T-cell (primary cell): Measurements from ENCODE around the gene SRP68. TPM values are rescaled to one million over a fixed set of nuclear protein-coding genes. Genes with fewer than 3 reads are reported as not detected.

Source experiments
- ATAC-seq, 4 experiments: fragments of 200-7000 bp in 3 of 4; fragments of 150-1000 bp in 1 of 4; cut with Tn5 transposase; replicated peaks in 1 of 4; 1 replicate in 3 of 4; 2 replicates in 1 of 4; pipeline ENCODE4 v1.10.0; 2021; ENCODE audit warnings: moderate library complexity in 3 of 4, mild to moderate bottlenecking in 2 of 4, moderate number of reproducible peaks in 1 of 4
- CTCF ChIA-PET, 2 donors: fragments of 300-600 bp; sonication (Branson Sonifier 250); formaldehyde crosslinking; loops; one replicate each; lab custom pipeline; 2022; ENCODE audit warnings: antibody characterized with exemption in 2 of 2; lab: Charles Lee
- POLR2A ChIA-PET, 2 donors: fragments of 300-600 bp; sonication (Branson Sonifier 250); formaldehyde crosslinking; loops; one replicate each; lab custom pipeline; 2022; ENCODE audit warnings: antibody characterized with exemption in 2 of 2; lab: Charles Lee
- DNase-seq, 35 experiments: peaks; one replicate each; pipeline versions ENCODE4 v3.0.0 to v3.0.0-alpha.2; 2013 to 2023
- H3K27ac ChIP-seq: one replicate; pipeline ENCODE4 v1.5.1; 2013; ENCODE audit warnings: low read length
- H3K27me3 ChIP-seq, 2 experiments: replicated peaks in 1 of 2; 1 replicate in 1 of 2; 2 replicates in 1 of 2; pipeline versions ENCODE4 v1.6.1 to v1.7.0; 2013; ENCODE audit warnings: low read length in 1 of 2, mixed read lengths in 1 of 2; ENCODE audit not compliant: control insufficient read depth in 2 of 2, insufficient read depth in 2 of 2; ENCODE audit errors: extremely low read depth in 1 of 2
- H3K36me3 ChIP-seq, 2 donors: 1 replicate in 1 of 2; 2 replicates in 1 of 2; pipeline versions ENCODE4 v1.6.1 to v1.7.0; 2013; ENCODE audit warnings: low read length in 1 of 2; ENCODE audit not compliant: control insufficient read depth in 2 of 2, insufficient read depth in 1 of 2; ENCODE audit errors: extremely low read depth in 1 of 2
- H3K4me1 ChIP-seq, 2 experiments: 1 replicate in 1 of 2; 2 replicates in 1 of 2; pipeline versions ENCODE4 v1.6.1 to v1.7.0; 2013; ENCODE audit warnings: low read length in 2 of 2, mixed read lengths in 1 of 2; ENCODE audit not compliant: insufficient read depth in 2 of 2, control insufficient read depth in 1 of 2; ENCODE audit errors: extremely low read depth in 1 of 2
- H3K4me3 ChIP-seq, 2 donors: 1 replicate in 1 of 2; 2 replicates in 1 of 2; pipeline versions ENCODE4 v1.5.1 to v1.7.0; 2013; ENCODE audit warnings: mild to moderate bottlenecking in 2 of 2, low read length in 1 of 2, moderate library complexity in 1 of 2; ENCODE audit not compliant: control insufficient read depth in 1 of 2; ENCODE audit errors: extremely low read depth in 1 of 2
- H3K9me3 ChIP-seq: 2 replicates; pipeline ENCODE4 v1.7.0; 2013
- H3K27ac Mint-ChIP-seq, 2 donors: one replicate each; pipeline ENCODE4 v1.8.0; 2020 to 2021; ENCODE audit warnings: mild to moderate bottlenecking in 2 of 2, mixed read lengths in 2 of 2
- H3K27me3 Mint-ChIP-seq, 2 donors: one replicate each; pipeline ENCODE4 v1.8.0; 2021 to 2022; ENCODE audit warnings: mixed read lengths in 2 of 2
- H3K36me3 Mint-ChIP-seq: one replicate; pipeline ENCODE4 v1.8.0; 2021; ENCODE audit warnings: mixed read lengths
- H3K4me1 Mint-ChIP-seq, 3 donors: one replicate each; pipeline ENCODE4 v1.8.0; 2020 to 2022; ENCODE audit warnings: mixed read lengths in 3 of 3, mild to moderate bottlenecking in 1 of 3
- H3K4me3 Mint-ChIP-seq, 3 donors: one replicate each; pipeline ENCODE4 v1.8.0; 2020 to 2022; ENCODE audit warnings: mild to moderate bottlenecking in 3 of 3, mixed read lengths in 3 of 3, moderate library complexity in 3 of 3
- H3K9me3 Mint-ChIP-seq, 3 donors: one replicate each; pipeline ENCODE4 v1.8.0; 2020 to 2022; ENCODE audit warnings: mixed read lengths in 3 of 3
- WGBS: methylation state at CpG from one replicate; pipeline ENCODE4 v1.1.5; 2013; ENCODE audit warnings: missing lambda C conversion rate; ENCODE audit not compliant: insufficient coverage; 5-methylcytosine and 5-hydroxymethylcytosine counted together
- total RNA-seq, 35 experiments: library from RNA in 6 of 35; stranded (reverse) in 6 of 35; fragments of 120-200 nt in 1 of 35; gene quantifications; one replicate each; pipeline versions ENCODE4 v1.2.1 to v1.2.4 and lab custom pipeline; 2013 to 2026

The SRP68 gene
- total RNA-seq, 5 donors from 2014 or later (not counting 1 experiment from before 2014, with no cell fraction given), result 71.9 to 81.6 (median 78.9) TPM

GRCh38 chr17:76009969-76010661 is 62.2 kb downstream of the SRP68 start:
- H3K9me3 ChIP-seq, result no peaks in the 10 kb centered on the region
- peaks cover 7 to 15% (median 10%) of the 10 kb centered on the region in 3 donors for H3K4me1 Mint-ChIP-seq
- peaks cover 0 to 10% of the 10 kb centered on the region in 2 experiments for H3K27me3 ChIP-seq
- peaks cover 0 to 13% of the 10 kb centered on the region in 2 experiments for H3K4me1 ChIP-seq
- no peaks in the 10 kb centered on the region for H3K9me3 Mint-ChIP-seq
- H3K27me3 Mint-ChIP-seq, result no peaks in the 10 kb centered on the region
- no peak overlapping the region for H3K4me3 Mint-ChIP-seq
- no peaks in the 10 kb centered on the region for H3K36me3 ChIP-seq
- WGBS, result 77% methylated on average over 18 of the region's 21 CpGs
- no peak overlapping the region for H3K27ac Mint-ChIP-seq
- no peak overlapping the region for H3K27ac ChIP-seq
- POLR2A ChIA-PET, result no interaction called here
- no peaks in the 10 kb centered on the region for H3K36me3 Mint-ChIP-seq
- no peak for ATAC-seq
- no peak for DNase-seq
- H3K4me3 ChIP-seq, result no peak overlapping the region
- CTCF ChIA-PET, result interaction anchor here in 1 of 2 donors (0.6 to 1.8 kb wide), 2 partner anchors 8 to 21 kb away, joined by 3 to 5 read pairs; no protein-coding TSS in a partner anchor

- H3K4me3 Mint-ChIP-seq, result no peak overlapping the region
- no peak overlapping the region for H3K4me3 ChIP-seq
- CTCF ChIA-PET, result interaction anchor here in 1 of 2 donors (0.6 kb wide), 1 partner anchor 30 kb away, joined by 5 read pairs; no protein-coding TSS in a partner anchor
- H3K4me1 Mint-ChIP-seq, result peaks cover 7 to 15% (median 10%) of the 10 kb centered on the region in 3 donors
- WGBS, result 84% methylated on average over 20 of the region's 20 CpGs
- H3K27me3 ChIP-seq, result peaks cover 0 to 8% of the 10 kb centered on the region in 2 experiments
- no peak overlapping the region for H3K27ac ChIP-seq
- H3K9me3 Mint-ChIP-seq, result no peaks in the 10 kb centered on the region
- H3K36me3 ChIP-seq, result no peaks in the 10 kb centered on the region
- no peak overlapping the region for H3K27ac Mint-ChIP-seq
- no peak for DNase-seq
- peaks cover 0 to 9% of the 10 kb centered on the region in 2 experiments for H3K4me1 ChIP-seq
- H3K27me3 Mint-ChIP-seq, result no peaks in the 10 kb centered on the region
- ATAC-seq, result no peak
- no peaks in the 10 kb centered on the region for H3K9me3 ChIP-seq
- POLR2A ChIA-PET, result interaction anchor here in 1 of 2 donors (0.6 kb wide), 1 partner anchor 45 kb away, joined by 5 read pairs; no protein-coding TSS in a partner anchor
- H3K36me3 Mint-ChIP-seq, result no peaks in the 10 kb centered on the region
Measured at GRCh38 chr17:76009447-76009846, 62.9 kb downstream of the SRP68 start.

DNA sequence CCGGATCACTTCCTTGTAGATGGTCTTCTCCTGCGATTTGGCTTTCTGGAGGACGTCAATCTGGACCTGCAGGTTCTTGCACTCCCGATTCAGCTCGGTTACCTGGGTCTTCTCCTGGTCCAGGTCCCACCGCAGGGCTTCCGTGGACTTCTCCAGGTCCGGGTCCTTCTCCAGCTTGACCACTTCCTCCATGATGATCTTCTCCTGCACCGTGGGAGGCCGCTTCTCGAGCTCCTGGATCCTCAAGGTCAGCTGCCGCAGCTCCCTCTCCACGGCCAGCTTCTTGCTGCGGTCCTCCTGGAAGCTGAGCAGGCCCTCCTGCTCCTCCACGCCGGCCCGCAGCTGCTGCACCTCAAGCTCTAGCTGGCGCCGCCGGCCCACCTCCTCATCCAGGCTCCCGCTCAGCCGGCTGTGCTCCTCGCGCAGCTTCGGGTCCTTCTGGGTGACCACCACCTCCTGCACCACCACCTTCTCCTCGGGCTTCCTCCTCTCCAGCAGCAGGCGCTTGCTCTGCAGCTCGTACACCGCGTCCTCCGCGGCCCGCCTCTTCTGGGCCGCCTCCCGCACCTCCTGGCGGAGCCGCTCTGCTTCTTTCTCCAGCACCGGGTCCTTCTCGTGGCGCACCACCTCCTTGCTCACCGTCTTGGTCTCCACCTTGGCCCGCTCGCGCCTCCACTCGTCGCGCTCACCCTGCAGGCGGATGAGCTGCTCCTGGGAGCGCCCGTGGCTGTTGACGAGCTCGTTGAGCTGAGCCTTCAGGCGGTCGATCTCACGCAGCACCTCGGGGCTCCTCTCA is 63.5 kb downstream of the SRP68 start:
- ChIA-PET POLR2A (interaction anchor here in 1 of 2 donors (0.6 kb wide), 1 partner anchor 44 kb away, joined by 5 read pairs; no protein-coding TSS in a partner anchor), CTCF (interaction anchor here (0.6 to 1.0 kb wide), 4 partner anchors 29 to 741 kb away, joined by 3 to 6 read pairs (median 4); no protein-coding TSS in a partner anchor)
- peaks cover 0 to 7% of the 10 kb centered on the region in 2 experiments for H3K27me3 ChIP-seq
- no peak for DNase-seq
- no peaks in the 10 kb centered on the region for H3K36me3 ChIP-seq
- 92% methylated on average over 53 of the region's 56 CpGs for WGBS
- peaks cover 0 to 3% of the 10 kb centered on the region in 2 experiments for H3K4me1 ChIP-seq
- Mint-ChIP-seq H3K27ac (no peak overlapping the region), H3K9me3 (no peaks in the 10 kb centered on the region), H3K4me3 (no peak overlapping the region), H3K27me3 (no peaks in the 10 kb centered on the region), H3K36me3 (no peaks in the 10 kb centered on the region), H3K4me1 (peaks cover 2 to 10% (median 6%) of the 10 kb centered on the region in 3 donors)
- no peak overlapping the region for H3K27ac ChIP-seq
- H3K4me3 ChIP-seq, result no peak overlapping the region
- no peak for ATAC-seq
- no peaks in the 10 kb centered on the region for H3K9me3 ChIP-seq

- no peaks in the 10 kb centered on the region for H3K4me1 ChIP-seq
- POLR2A ChIA-PET, result no interaction called here
Measured at GRCh38 chr17:76008208-76008607, 64.1 kb downstream of the SRP68 start.

DNA sequence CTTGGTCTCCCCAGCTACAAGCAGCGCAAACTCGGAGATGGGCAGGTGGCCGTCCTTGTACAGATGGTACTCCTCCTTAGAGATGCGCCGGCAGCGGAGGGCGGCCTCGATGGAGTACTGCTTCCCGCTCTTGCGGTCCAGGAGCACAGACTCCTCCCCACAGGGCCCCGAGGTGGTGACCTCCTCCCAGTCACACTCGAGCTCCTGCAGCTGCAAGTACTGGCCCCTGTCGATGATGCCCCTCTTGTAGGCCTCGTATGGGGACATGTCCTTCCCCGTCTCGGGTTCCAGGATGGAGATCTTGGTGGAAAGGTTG is 64.5 kb downstream of the SRP68 start:
- Mint-ChIP-seq H3K27me3 (no peaks in the 10 kb centered on the region), H3K9me3 (no peaks in the 10 kb centered on the region), H3K27ac (no peak overlapping the region), H3K36me3 (no peaks in the 10 kb centered on the region), H3K4me1 (peaks cover 2 to 10% (median 5%) of the 10 kb centered on the region in 3 donors), H3K4me3 (no peak overlapping the region)
- Histone ChIP-seq H3K9me3 (no peaks in the 10 kb centered on the region), H3K27me3 (no peaks in the 10 kb centered on the region), H3K4me1 (no peaks in the 10 kb centered on the region), H3K4me3 (no peak overlapping the region), H3K36me3 (no peaks in the 10 kb centered on the region), H3K27ac (no peak overlapping the region)
- ChIA-PET CTCF (interaction anchor here in 1 of 2 donors (0.5 to 1.0 kb wide), 4 partner anchors 39 to 644 kb away, joined by 3 to 4 read pairs (median 3); partner anchors contain the start of gene SPHK1), POLR2A (no interaction called here)
- WGBS, result 93% methylated on average over 9 of the region's 16 CpGs
- ATAC-seq (no peak), DNase-seq (no peak)

More at GRCh38 chr17:76008208-76008607, 64.1 kb downstream of the SRP68 start:
- no peak overlapping the region for H3K4me3 ChIP-seq
- peaks cover 0 to under 1% of the 10 kb centered on the region in 2 experiments for H3K27me3 ChIP-seq
- no peaks in the 10 kb centered on the region for H3K9me3 Mint-ChIP-seq
- ATAC-seq (no peak), DNase-seq (no peak)
- no peaks in the 10 kb centered on the region for H3K36me3 ChIP-seq
- no peak overlapping the region for H3K4me3 Mint-ChIP-seq
- 96% methylated on average over 36 of the region's 36 CpGs for whole genome bisulfite sequencing
- no peaks in the 10 kb centered on the region for H3K36me3 Mint-ChIP-seq
- H3K4me1 Mint-ChIP-seq, result peaks cover 2 to 10% (median 5%) of the 10 kb centered on the region in 3 donors
- H3K27ac Mint-ChIP-seq, result no peak overlapping the region
- H3K9me3 ChIP-seq, result no peaks in the 10 kb centered on the region
- H3K27me3 Mint-ChIP-seq, result no peaks in the 10 kb centered on the region
- no peak overlapping the region for H3K27ac ChIP-seq
- CTCF ChIA-PET, result interaction anchor here in 1 of 2 donors (0.5 to 1.0 kb wide), 3 partner anchors 70 to 644 kb away, joined by 3 to 4 read pairs (median 3); partner anchors contain the start of gene SPHK1
